ENCODE results near the gene CAMK2B.

The CAMK2B gene

DNA sequence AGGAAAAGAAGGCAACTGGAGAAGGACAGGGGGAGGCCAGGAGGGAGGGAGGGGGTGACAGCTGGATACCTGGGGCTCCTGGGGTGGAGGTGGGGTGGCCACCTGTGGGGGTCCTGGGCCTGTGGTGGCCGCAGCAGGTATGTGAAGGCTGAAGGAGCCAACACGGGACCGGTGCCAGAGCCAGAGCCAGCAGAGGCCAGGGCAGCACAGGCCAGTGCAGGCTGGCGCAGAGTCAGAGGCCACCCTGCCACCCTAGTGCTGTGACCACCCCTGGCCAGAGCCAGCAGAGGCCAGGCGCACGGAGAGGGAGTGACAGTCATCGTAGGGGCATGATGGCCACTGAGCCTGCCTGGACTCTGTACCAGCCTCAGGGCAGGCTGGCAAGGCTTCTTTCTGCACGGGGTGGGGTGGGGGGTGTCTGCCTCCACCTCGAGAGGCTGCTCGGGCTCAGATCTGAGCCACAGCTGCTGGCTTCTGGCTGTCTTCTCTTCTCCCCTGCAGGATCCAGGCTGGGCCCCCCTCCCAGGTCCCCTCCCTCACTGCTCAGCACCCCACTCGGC is 95.8 kb downstream of the CAMK2B start:
- Histone ChIP-seq H3K36me3 (no peaks in the 10 kb centered on the region), H3K4me3 (no peak overlapping the region), H4K20me1 (no peaks in the 10 kb centered on the region), H3K4me2 (no peak overlapping the region), H3K27ac (no peak overlapping the region), H3K9ac (no peak overlapping the region), H3K9me3 (no peaks in the 10 kb centered on the region), H3K4me1 (no peaks in the 10 kb centered on the region), H3K27me3 (no peaks in the 10 kb centered on the region)
- no peak for TF ChIP-seq Cebpa-rat (IDR thresholded peaks at IDR 0.05)

DNA sequence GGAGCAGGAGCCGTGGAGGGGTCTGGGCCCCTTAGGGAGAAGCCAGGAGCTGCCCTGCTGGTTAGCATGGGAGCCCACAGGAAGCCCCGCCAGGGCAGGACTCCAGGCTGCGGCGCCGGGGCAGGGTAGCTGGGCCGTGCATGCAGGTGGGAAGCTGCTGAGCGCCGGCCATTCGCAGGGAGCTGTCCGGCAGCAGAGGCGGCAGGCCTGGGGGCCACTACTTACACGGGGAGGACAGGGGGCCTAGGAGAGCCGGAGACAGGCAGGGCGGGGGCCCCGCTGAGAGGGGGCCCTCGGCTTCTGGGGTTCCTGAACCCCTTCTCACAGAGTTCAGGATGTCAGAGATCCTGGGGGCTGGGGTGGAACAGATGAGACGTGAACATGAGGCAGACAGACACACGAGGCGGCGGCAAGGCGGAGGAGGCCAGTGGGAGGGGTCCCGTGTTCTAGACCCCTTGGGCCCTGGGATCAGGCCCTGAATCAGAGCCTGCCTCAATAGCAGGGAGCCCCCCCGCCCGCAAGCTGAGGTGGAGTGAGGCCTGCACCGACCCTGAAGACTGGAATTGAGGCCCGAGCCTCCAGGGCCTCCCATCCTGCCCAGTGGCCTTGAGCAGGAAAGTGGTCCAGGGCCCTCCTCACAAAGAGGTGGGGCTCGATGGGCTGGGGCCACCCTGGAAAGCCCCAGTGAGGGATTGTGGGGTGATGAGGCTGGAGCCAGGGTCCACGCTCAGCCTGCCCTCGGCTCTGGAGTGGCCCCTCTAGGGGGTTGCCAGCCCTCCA is 96.6 kb downstream of the CAMK2B start:
- TF ChIP-seq Cebpa-rat (IDR thresholded peaks at IDR 0.05) = no peak
- no peaks in the 10 kb centered on the region for H3K36me3 ChIP-seq
- no peak overlapping the region for H3K4me3 ChIP-seq
- no peaks in the 10 kb centered on the region for H3K27me3 ChIP-seq
- H3K4me2 ChIP-seq = no peak overlapping the region
- no peaks in the 10 kb centered on the region for H3K9me3 ChIP-seq
- H4K20me1 ChIP-seq = no peaks in the 10 kb centered on the region
- H3K27ac ChIP-seq = no peak overlapping the region
- no peaks in the 10 kb centered on the region for H3K4me1 ChIP-seq
- H3K9ac ChIP-seq = no peak overlapping the region

DNA sequence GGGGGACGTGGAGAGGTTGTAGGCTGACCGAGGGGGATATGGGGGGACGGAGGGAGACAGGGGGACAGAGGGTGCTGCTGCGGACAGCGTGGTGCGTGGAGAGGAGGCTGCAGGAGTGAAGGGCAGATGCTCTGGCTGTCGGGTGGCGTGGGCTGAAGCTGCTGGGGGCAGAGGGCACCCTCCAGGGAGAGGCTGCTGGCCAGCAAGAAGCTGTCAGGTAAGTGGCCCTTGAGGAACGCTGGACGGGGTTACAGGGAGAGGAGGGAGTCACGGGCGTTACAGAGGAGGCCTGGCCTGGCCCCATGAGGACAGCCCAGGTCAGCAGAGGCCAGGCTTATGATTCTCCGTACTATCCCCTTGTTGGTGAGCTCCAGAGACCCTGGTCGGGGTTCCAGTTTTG is 97.5 kb downstream of the CAMK2B start:
- Histone ChIP-seq H3K27me3 (no peaks in the 10 kb centered on the region), H3K9ac (no peak overlapping the region), H3K36me3 (no peaks in the 10 kb centered on the region), H3K4me1 (no peaks in the 10 kb centered on the region), H3K27ac (no peak overlapping the region), H3K4me2 (no peak overlapping the region), H3K9me3 (no peaks in the 10 kb centered on the region), H3K4me3 (no peak overlapping the region), H4K20me1 (no peaks in the 10 kb centered on the region)
- no peak for TF ChIP-seq Cebpa-rat (IDR thresholded peaks at IDR 0.05)

DNA sequence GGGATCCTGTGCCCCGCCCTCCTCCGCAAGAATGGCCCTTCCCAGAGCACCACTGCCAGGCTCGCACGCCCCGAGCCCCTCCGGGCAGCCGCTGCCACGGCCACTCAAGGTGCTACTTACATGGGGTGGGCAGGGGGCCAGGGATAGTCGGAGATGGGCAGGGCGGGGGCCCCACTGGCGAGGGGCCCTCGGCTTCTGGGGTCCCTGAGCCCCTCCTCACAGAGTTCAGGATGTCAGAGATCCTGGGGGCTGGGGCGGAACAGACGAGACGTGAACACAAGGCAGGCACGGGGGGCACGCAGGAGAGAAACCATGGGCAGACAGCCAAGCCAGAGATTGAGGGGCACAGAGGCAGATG is 99.0 kb downstream of the CAMK2B start:
- no peak for TF ChIP-seq Cebpa-rat (IDR thresholded peaks at IDR 0.05)
- no peak overlapping the region for H3K9ac ChIP-seq

DNA sequence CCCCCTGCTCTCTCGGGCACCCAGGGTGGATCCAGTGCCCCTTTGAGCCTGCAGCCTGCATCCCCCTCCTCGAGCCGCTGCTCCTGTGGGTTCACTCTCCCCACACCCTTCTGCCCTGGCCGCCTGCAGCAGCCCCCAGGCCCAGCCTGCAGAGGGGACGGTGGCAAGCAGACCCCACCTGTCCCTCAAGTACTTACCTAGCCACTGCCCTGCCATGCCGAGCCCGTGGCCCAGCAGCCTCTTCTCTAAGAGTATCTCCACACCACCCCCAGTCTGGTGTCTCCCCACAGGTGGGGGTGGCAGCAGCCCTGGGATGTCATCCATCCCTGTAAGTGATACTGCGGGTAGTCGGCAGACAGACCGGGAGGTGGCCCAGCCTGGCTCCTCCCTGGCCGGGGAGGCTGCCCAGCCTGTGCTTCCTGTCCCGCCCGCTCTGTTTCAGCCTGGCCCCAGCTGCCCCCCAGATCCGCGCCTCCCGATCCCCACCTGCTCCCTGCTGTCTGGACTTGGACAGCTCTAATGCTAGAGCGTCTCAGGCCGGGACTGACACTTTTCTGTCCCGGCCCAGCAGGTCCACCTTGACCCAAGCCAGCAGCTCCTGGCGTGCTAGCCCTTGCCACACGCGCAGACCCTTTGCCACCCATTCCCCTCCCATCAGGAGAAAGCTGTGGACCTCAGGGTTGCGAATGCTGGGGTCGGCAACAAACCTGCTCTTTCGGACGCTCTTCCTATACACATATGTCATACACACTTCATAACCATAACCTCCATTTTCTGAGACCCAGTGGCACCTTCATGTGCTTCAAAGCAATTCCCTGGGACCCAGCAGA is 99.6 kb downstream of the CAMK2B start:
- no peak overlapping the region for H3K9ac ChIP-seq
- H3K27me3 ChIP-seq = no peaks in the 10 kb centered on the region
- H3K4me1 ChIP-seq = no peaks in the 10 kb centered on the region
- H3K4me2 ChIP-seq = no peak overlapping the region
- H3K4me3 ChIP-seq = no peak overlapping the region
- no peaks in the 10 kb centered on the region for H4K20me1 ChIP-seq
- H3K36me3 ChIP-seq = no peaks in the 10 kb centered on the region
- H3K27ac ChIP-seq = no peak overlapping the region
- H3K9me3 ChIP-seq = no peaks in the 10 kb centered on the region
- TF ChIP-seq Cebpa-rat (IDR thresholded peaks at IDR 0.05) = no peak

More for the DNA sequence above, 99.0 kb downstream of the CAMK2B start:
- H3K36me3 ChIP-seq = no peaks in the 10 kb centered on the region
- no peak overlapping the region for H3K27ac ChIP-seq
- no peak overlapping the region for H3K4me3 ChIP-seq
- H4K20me1 ChIP-seq = no peaks in the 10 kb centered on the region
- H3K9me3 ChIP-seq = no peaks in the 10 kb centered on the region
- no peaks in the 10 kb centered on the region for H3K4me1 ChIP-seq
- no peaks in the 10 kb centered on the region for H3K27me3 ChIP-seq
- H3K4me2 ChIP-seq = no peak overlapping the region

DNA sequence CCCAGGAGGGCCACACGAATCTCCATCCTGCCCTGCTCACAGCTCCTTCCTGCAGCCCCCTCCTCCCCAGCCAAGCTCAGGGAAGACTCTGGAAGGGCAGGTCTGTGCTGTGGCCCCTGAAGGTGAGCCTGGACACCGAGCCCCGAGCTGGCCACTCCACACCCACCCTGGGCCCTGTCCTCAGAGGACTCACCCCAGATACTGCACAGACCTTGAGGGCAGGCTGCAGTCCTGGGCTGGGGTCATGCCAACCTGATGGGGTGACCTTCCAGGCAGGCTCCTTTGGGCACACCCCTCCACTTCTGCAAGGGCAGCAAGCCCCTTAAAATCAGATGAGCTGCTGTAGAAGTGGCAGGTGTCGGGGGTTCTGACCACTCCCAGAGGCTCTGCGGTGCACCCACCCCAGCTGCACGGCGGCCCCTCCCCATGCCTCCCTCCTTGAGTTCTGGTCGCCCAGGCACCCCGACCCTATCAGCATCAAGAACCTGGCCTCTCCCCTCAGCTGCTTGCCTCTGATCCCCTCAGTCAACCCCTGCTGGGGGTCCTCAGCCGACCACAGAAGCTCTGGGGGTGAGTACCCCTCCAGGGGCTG is 100.3 kb downstream of the CAMK2B start:
- Histone ChIP-seq H3K36me3 (no peaks in the 10 kb centered on the region), H3K9me3 (no peaks in the 10 kb centered on the region), H3K4me3 (no peak overlapping the region), H3K9ac (no peak overlapping the region), H4K20me1 (no peaks in the 10 kb centered on the region), H3K27me3 (no peaks in the 10 kb centered on the region), H3K27ac (no peak overlapping the region), H3K4me1 (no peaks in the 10 kb centered on the region), H3K4me2 (no peak overlapping the region)
- no peak for TF ChIP-seq Cebpa-rat (IDR thresholded peaks at IDR 0.05)

DNA sequence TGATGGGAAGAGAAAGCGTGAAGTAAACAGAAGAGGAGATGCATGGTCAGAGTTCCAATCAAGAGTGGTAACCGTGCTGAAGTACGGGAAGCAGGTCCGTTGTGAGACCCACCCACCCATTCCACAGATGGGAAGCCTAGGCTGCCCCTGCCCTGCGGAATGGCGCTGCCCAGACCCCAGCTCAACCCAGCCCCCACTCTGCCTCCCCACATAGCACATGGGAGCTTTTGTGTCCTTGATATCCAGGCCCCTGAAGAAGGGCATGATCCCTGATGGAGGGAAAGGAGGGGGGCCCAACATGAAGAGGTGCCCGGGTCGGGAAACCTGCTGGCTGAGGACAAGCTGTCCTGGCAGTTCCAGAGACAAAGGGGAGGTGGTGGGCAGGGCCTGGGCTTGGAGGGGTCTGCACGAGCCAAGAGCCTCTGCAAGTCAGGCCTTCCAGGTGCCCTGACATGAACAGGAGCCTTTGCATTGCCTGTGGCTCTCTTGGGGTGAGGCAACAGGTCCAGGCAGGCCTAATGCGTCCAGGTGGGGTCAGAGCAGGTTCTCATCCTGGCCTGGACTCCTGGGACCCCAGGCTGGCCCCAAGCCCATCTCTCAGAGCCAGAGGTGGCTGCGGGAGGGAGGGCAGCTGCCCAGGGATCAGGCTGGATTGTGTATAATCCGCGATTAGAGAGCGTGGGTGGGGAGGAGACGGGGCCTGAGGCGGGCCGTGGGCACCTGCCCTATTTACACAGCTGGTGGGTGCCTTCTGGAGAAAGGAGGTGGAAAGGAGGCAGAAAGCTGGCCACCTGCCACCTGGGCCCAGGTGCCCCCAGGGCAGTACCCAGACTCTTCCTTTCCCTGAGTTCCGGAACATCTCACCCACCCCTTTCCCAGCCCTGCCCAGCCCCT is 101.1 kb downstream of the CAMK2B start:
- Histone ChIP-seq H3K9ac (no peak overlapping the region), H3K27ac (no peak overlapping the region), H4K20me1 (no peaks in the 10 kb centered on the region), H3K4me3 (no peak overlapping the region), H3K9me3 (no peaks in the 10 kb centered on the region), H3K4me1 (no peaks in the 10 kb centered on the region), H3K4me2 (no peak overlapping the region), H3K27me3 (no peaks in the 10 kb centered on the region), H3K36me3 (no peaks in the 10 kb centered on the region)
- no peak for TF ChIP-seq Cebpa-rat (IDR thresholded peaks at IDR 0.05)

DNA sequence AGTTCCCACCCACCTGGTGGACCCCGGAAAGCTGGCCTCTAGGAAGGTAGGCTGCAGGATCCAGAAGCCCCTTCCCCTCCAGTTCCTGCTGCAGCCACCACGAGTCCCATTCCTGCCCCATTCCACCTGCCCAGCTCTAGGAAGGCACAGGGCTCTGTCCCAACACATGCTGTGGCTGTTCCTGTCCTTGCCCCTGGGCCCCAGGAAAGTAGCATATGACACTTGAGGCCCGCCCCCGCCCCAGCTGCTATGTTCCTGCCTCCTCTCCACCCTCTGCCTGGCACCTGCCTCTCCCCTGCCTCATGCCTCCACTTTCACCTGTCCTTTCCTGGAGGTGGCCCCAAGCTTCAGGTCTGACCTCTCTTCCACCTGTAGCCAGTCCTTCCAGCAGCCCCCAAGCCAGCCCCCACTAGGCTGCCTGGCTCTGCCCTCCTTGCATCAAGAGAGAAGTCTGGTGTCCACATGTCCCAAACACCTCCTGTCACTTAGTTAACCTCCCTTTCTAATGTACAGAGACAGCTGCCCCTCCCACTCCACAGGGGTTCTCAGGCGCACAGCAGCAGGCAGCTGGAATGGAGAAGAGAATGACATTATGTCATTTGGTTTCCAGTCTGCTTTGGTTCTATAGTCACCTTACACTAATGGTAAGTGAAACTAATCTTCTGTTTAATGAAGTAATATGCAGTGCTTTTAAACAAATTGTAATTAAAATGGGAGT is 101.9 kb downstream of the CAMK2B start:
- TF ChIP-seq Cebpa-rat (IDR thresholded peaks at IDR 0.05) = no peak
- Histone ChIP-seq H3K27ac (no peak overlapping the region), H3K4me3 (no peak overlapping the region), H4K20me1 (no peaks in the 10 kb centered on the region), H3K4me1 (no peaks in the 10 kb centered on the region), H3K9ac (no peak overlapping the region), H3K9me3 (no peaks in the 10 kb centered on the region), H3K4me2 (no peak overlapping the region), H3K36me3 (no peaks in the 10 kb centered on the region), H3K27me3 (no peaks in the 10 kb centered on the region)

Data from BLaER1 (cell line).